HepG2 (cell line): ENCODE data around the gene IL22RA1. TPM values are rescaled to one million over a fixed set of nuclear protein-coding genes. Genes with fewer than 3 reads are reported as not detected.

Experiments
- CBX2 ChIP-seq, 2 experiments: fragments of 200-600 bp in 1 of 2; sonication (generic); formaldehyde crosslinking in 1 of 2; IDR thresholded peaks; 2 replicates each; pipeline versions ENCODE4 v1.7.0 to v1.8.1; 2018 to 2022; ENCODE audit warnings: low read depth in 2 of 2, low read length in 1 of 2, mild to moderate bottlenecking in 1 of 2, missing genetic modification reagents in 1 of 2
- ISX ChIP-seq: sonication (generic); formaldehyde crosslinking; conservative IDR thresholded peaks from 2 replicates; pipeline ENCODE4 v1.5.0; 2020; ENCODE audit warnings: missing genetic modification reagents
- LRRFIP1 ChIP-seq: sonication (generic); formaldehyde crosslinking; conservative IDR thresholded peaks from 2 replicates; pipeline ENCODE4 v1.4.0; 2020; ENCODE audit warnings: missing genetic modification reagents
- MIER3 ChIP-seq: IDR thresholded peaks from 2 replicates; pipeline ENCODE4 v1.6.1; 2016; ENCODE audit warnings: missing compliant biosample characterization, borderline replicate concordance
- RBFOX2 ChIP-seq: fragments of 200-400 bp; formaldehyde crosslinking; IDR thresholded peaks from 2 replicates; pipeline ENCODE4 v1.6.1; 2017; ENCODE audit warnings: low read depth, mild to moderate bottlenecking, low read length
- SIX1 ChIP-seq: sonication (generic); formaldehyde crosslinking; IDR thresholded peaks from 2 replicates; pipeline ENCODE4 v1.4.0; 2020; ENCODE audit warnings: missing genetic modification reagents, borderline replicate concordance
- SIX4 ChIP-seq: sonication (generic); formaldehyde crosslinking; IDR thresholded peaks from 2 replicates; pipeline ENCODE4 v1.4.0; 2020; ENCODE audit warnings: missing genetic modification reagents
- SMAD3 ChIP-seq: sonication (generic); formaldehyde crosslinking; IDR thresholded peaks from 2 replicates; pipeline ENCODE4 v1.4.0; 2020; ENCODE audit warnings: missing genetic modification reagents
- SOX6 ChIP-seq, 2 experiments: fragments of 450-650 bp in 1 of 2; sonication (generic) in 1 of 2; formaldehyde crosslinking in 1 of 2; IDR thresholded peaks; 2 replicates each; pipeline versions ENCODE4 v1.4.0 to v1.6.1; 2017 to 2020; ENCODE audit warnings: antibody characterized with exemption in 1 of 2, mild to moderate bottlenecking in 1 of 2, missing genetic modification reagents in 1 of 2
- THAP7 ChIP-seq: sonication (generic); formaldehyde crosslinking; IDR thresholded peaks from 2 replicates; pipeline ENCODE4 v1.8.1; 2023; ENCODE audit warnings: mild to moderate bottlenecking, missing genetic modification reagents
- ZBTB34 ChIP-seq: sonication (generic); formaldehyde crosslinking; IDR thresholded peaks from 2 replicates; pipeline ENCODE4 v1.8.0; 2022; ENCODE audit warnings: mild to moderate bottlenecking, missing genetic modification reagents
- ZBTB42 ChIP-seq: sonication (generic); formaldehyde crosslinking; IDR thresholded peaks from 2 replicates; pipeline ENCODE4 v1.5.0; 2020; ENCODE audit warnings: mild to moderate bottlenecking, missing genetic modification reagents
- ZFY ChIP-seq: sonication (generic); formaldehyde crosslinking; IDR thresholded peaks from 2 replicates; pipeline ENCODE4 v1.4.0; 2020; ENCODE audit warnings: missing genetic modification reagents
- ZNF367 ChIP-seq: sonication (generic); formaldehyde crosslinking; IDR thresholded peaks from 2 replicates; pipeline ENCODE4 v1.4.0; 2020; ENCODE audit warnings: missing genetic modification reagents, borderline replicate concordance
- ZNF431 ChIP-seq: sonication (generic); formaldehyde crosslinking; IDR thresholded peaks from 2 replicates; pipeline ENCODE4 v1.9.0; 2022; ENCODE audit warnings: missing genetic modification reagents, low read depth, mild to moderate bottlenecking, borderline replicate concordance
- ZNF598 ChIP-seq: sonication (generic); formaldehyde crosslinking; IDR thresholded peaks from 2 replicates; pipeline ENCODE4 v1.5.1; 2020; ENCODE audit warnings: mild to moderate bottlenecking, missing genetic modification reagents, borderline replicate concordance
- ZNF749 ChIP-seq: sonication (generic); formaldehyde crosslinking; IDR thresholded peaks from 2 replicates; pipeline ENCODE4 v1.8.0; 2022; ENCODE audit warnings: mild to moderate bottlenecking, missing genetic modification reagents, moderate library complexity, borderline replicate concordance
- polyA plus RNA-seq, 8 experiments: library from polyadenylated mRNA; depleted of rRNA in 3 of 8; stranded (reverse) in 7 of 8; unstranded in 1 of 8; fragments of >200 nt; fragmentation: Illumina TruSeq in 4 of 8; extraction: Trizol in 4 of 8; gene quantifications; 2 replicates each; pipeline versions ENCODE4 v1.2.1 to v1.2.3, GENCODE V29; 2011 to 2016; ENCODE audit warnings: low read depth in 4 of 8, missing spikeins in 1 of 8, mixed read lengths in 1 of 8; ENCODE audit not compliant: insufficient read depth in 1 of 8
- total RNA-seq, 5 experiments: library from RNA; depleted of rRNA; stranded (reverse); fragments of >200 nt; fragmentation: Illumina TruSeq; extraction: Trizol; gene quantifications; 2 replicates each; pipeline ENCODE4 v1.2.3, GENCODE V29; 2016; ENCODE audit warnings: low read depth in 1 of 5
- TF ChIP-seq, protein P1 (sequence below): sonication (generic); formaldehyde crosslinking; conservative IDR thresholded peaks from 2 replicates; pipeline ENCODE4 v1.4.0; 2020; ENCODE audit warnings: missing genetic modification reagents
- TF ChIP-seq, protein P2 (sequence below): sonication (generic); formaldehyde crosslinking; IDR thresholded peaks from 2 replicates; pipeline ENCODE4 v1.5.0; 2020; ENCODE audit warnings: mild to moderate bottlenecking, missing genetic modification reagents

Gene IL22RA1
- total and polyA plus RNA-seq, 2 of the 13 experiments (the other 11 are each of a cell fraction or from before 2014, with no cell fraction given): 4.4 to 10.2 TPM

DNA sequence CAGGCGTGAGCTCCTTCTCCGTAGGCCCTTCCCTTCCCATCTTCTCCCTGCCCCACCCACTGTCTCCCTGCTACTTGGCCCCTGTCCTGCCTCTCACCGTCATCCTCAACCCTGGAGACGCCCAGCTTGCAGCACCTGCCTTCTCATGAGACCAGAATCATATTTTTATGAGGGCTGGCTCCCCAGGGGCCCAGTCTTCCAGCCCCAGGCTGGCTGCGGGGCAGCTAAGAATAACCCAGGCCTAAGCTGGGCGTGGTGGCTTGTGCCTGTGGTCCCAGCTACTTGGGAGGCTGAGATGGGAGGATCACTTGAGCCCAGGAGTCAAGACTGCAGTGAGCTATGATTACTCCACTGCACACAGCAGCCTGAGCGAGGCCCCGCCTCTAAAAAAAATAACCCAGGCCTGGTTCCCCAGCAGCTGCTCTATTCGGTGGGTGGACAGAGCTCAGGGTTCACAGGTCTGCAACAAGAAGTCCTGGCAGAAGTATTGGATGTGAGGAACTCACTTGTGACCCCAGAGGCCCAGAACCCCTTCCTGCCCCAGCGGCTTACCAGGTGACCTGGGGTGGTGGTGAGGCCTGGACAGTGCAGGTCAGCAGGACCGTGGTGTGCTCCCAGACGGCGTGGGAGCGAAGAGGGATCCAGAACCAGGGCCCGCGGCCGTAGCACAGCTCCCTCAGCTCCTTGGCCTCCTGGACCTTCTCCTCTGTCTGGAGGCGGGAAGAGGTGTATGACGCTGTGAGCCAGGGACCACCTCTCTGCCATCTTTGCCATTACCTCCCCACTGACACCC is 37.4 kb downstream of the IL22RA1 start (continued):
- no peak for TF ChIP-seq ZNF431 (CRISPR knock-in tag)
- TF ChIP-seq, protein P1, sequence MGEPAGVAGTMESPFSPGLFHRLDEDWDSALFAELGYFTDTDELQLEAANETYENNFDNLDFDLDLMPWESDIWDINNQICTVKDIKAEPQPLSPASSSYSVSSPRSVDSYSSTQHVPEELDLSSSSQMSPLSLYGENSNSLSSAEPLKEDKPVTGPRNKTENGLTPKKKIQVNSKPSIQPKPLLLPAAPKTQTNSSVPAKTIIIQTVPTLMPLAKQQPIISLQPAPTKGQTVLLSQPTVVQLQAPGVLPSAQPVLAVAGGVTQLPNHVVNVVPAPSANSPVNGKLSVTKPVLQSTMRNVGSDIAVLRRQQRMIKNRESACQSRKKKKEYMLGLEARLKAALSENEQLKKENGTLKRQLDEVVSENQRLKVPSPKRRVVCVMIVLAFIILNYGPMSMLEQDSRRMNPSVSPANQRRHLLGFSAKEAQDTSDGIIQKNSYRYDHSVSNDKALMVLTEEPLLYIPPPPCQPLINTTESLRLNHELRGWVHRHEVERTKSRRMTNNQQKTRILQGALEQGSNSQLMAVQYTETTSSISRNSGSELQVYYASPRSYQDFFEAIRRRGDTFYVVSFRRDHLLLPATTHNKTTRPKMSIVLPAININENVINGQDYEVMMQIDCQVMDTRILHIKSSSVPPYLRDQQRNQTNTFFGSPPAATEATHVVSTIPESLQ (CRISPR knock-in tag): no peak
- TF ChIP-seq ZNF749 (CRISPR knock-in tag): no peak
- TF ChIP-seq SOX6 (IDR thresholded peaks at IDR 0.05): no peak
- TF ChIP-seq SOX6 (CRISPR knock-in tag; IDR thresholded peaks at IDR 0.05): 0 out of 2 replicates have a peak, but pooled peaks have one; percentile 15
- no peak for TF ChIP-seq LRRFIP1
- no peak for TF ChIP-seq THAP7 (CRISPR knock-in tag)
- no peak for TF ChIP-seq CBX2 (IDR thresholded peaks at IDR 0.05; ENCODE audit: low read depth, low read length)
- no peak for TF ChIP-seq CBX2 (CRISPR knock-in tag; IDR thresholded peaks at IDR 0.05; ENCODE audit: low read depth)
- TF ChIP-seq MIER3 (CRISPR knock-in tag): no peak
- TF ChIP-seq ZNF598 (CRISPR knock-in tag): 0 out of 2 replicates have a peak, but pooled peaks have one; percentile 46
- no peak for TF ChIP-seq ISX
- TF ChIP-seq ZBTB42 (CRISPR knock-in tag): no peak
- no peak for TF ChIP-seq ZNF367 (CRISPR knock-in tag)
- TF ChIP-seq SIX4 (CRISPR knock-in tag): no peak
- TF ChIP-seq, protein P2, sequence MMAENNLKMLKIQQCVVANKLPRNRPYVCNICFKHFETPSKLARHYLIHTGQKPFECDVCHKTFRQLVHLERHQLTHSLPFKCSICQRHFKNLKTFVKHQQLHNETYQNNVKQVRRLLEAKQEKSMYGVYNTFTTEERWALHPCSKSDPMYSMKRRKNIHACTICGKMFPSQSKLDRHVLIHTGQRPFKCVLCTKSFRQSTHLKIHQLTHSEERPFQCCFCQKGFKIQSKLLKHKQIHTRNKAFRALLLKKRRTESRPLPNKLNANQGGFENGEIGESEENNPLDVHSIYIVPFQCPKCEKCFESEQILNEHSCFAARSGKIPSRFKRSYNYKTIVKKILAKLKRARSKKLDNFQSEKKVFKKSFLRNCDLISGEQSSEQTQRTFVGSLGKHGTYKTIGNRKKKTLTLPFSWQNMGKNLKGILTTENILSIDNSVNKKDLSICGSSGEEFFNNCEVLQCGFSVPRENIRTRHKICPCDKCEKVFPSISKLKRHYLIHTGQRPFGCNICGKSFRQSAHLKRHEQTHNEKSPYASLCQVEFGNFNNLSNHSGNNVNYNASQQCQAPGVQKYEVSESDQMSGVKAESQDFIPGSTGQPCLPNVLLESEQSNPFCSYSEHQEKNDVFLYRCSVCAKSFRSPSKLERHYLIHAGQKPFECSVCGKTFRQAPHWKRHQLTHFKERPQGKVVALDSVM: peak; percentile 82
- TF ChIP-seq SMAD3 (CRISPR knock-in tag): no peak
- no peak for TF ChIP-seq RBFOX2
- no peak for TF ChIP-seq ZBTB34 (CRISPR knock-in tag)
- peak; percentile 39; the same call in 1 of the 2 replicates for TF ChIP-seq ZFY (CRISPR knock-in tag)
- no peak for TF ChIP-seq SIX1 (CRISPR knock-in tag)
